Endodermal cell (in vitro differentiated cells): ENCODE results near the gene OCA2. TPM values are rescaled to one million over a fixed set of nuclear protein-coding genes. Genes with fewer than 3 reads are reported as not detected.

Source experiments
- DNase-seq: peaks from one replicate; pipeline ENCODE4 v3.0.0-alpha.2; 2017
- H3K27ac ChIP-seq: 2 replicates; pipeline ENCODE4 v1.5.1; 2013; ENCODE audit warnings: mild to moderate bottlenecking, low read depth, low read length, moderate library complexity
- H3K27me3 ChIP-seq: 2 replicates; pipeline ENCODE4 v1.6.1; 2013; ENCODE audit warnings: mild to moderate bottlenecking, low read length, moderate library complexity; ENCODE audit not compliant: insufficient read depth, control insufficient read depth, poor library complexity, severe bottlenecking
- H3K36me3 ChIP-seq: 2 replicates; pipeline ENCODE4 v1.7.0; 2013; ENCODE audit warnings: mild to moderate bottlenecking, low read length, moderate library complexity; ENCODE audit not compliant: control insufficient read depth, insufficient read depth
- H3K4me1 ChIP-seq: one replicate; pipeline ENCODE4 v1.7.0; 2013; ENCODE audit warnings: low read length; ENCODE audit not compliant: control insufficient read depth, insufficient read depth
- H3K4me3 ChIP-seq: 2 replicates; pipeline ENCODE4 v1.5.1; 2013; ENCODE audit warnings: mild to moderate bottlenecking, low read length, moderate library complexity
- H3K9ac ChIP-seq: 2 replicates; pipeline ENCODE4 v1.6.1; 2013; ENCODE audit warnings: mild to moderate bottlenecking, low read length, moderate library complexity; ENCODE audit not compliant: poor library complexity, severe bottlenecking; ENCODE audit errors: extremely low read depth
- H3K9me3 ChIP-seq: 2 replicates; pipeline ENCODE4 v1.6.1; 2013; ENCODE audit warnings: mild to moderate bottlenecking, low read length, moderate library complexity; ENCODE audit not compliant: control insufficient read depth
- H3K27ac Mint-ChIP-seq: 2 replicates; pipeline ENCODE4 v1.8.0; 2020; ENCODE audit warnings: mixed read lengths
- H3K27me3 Mint-ChIP-seq: 2 replicates; pipeline ENCODE4 v1.8.0; 2021; ENCODE audit warnings: mild to moderate bottlenecking, mixed read lengths; ENCODE audit not compliant: insufficient read depth
- H3K36me3 Mint-ChIP-seq: 2 replicates; pipeline ENCODE4 v1.8.0; 2020; ENCODE audit warnings: low read depth, mixed read lengths
- H3K4me1 Mint-ChIP-seq: 2 replicates; pipeline ENCODE4 v1.8.0; 2020; ENCODE audit warnings: mixed read lengths
- H3K4me3 Mint-ChIP-seq: 2 replicates; pipeline ENCODE4 v1.8.0; 2020; ENCODE audit warnings: mild to moderate bottlenecking, moderate library complexity, mixed read lengths
- H3K9me3 Mint-ChIP-seq: 2 replicates; pipeline ENCODE4 v1.8.0; 2020; ENCODE audit warnings: mild to moderate bottlenecking, mixed read lengths
- WGBS, 2 experiments: methylation state at CpG; one replicate each; pipeline versions ENCODE4 v1.1.5 to v1.1.7; 2013; ENCODE audit warnings: missing lambda C conversion rate in 2 of 2, mixed read lengths in 1 of 2; ENCODE audit not compliant: insufficient coverage in 1 of 2, insufficient read length in 1 of 2; 5-methylcytosine and 5-hydroxymethylcytosine counted together
- total RNA-seq, 2 donors: library from RNA; stranded (reverse); fragmentation: NEBNext Ultra II Directional in 1 of 2; extraction: Animal tissue kit (Norgen Biotek cat#: 25700) in 1 of 2; gene quantifications; 2 replicates in 1 of 2; 3 replicates in 1 of 2; pipeline ENCODE4 v1.2.1, GENCODE V29; 2021
- TF ChIP-seq, protein P1 (sequence below): fragments of 200-600 bp; sonication (generic); conservative IDR thresholded peaks from 2 replicates; pipeline ENCODE4 v1.5.0; 2021; ENCODE audit warnings: antibody characterized with exemption, mild to moderate bottlenecking

Gene OCA2
- total RNA-seq, 2 donors from 2014 or later, result 0.29 to 0.84 TPM

DNA sequence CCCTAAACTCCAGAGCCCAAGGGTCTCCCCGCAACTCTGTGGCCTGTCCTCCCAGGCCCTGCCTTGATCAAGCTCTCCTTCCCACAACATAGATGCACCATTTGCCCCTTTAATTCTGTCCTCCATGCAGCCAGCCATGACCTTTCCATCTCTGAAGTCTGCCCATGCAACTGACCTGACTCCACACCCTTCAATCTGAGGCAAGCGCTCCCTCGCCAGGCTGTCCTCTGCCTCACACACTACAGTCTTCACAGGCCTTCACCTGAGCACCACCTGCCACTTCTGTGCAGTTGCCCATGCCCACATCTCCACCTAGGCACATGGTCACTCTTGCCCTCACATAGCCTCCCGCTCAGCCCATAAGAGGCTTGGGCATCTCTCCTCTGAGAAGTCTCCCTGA is 244.0 kb downstream of the OCA2 start:
- Mint-ChIP-seq H3K9me3 (peaks cover 4% of the 10 kb centered on the region), H3K27ac (no peak overlapping the region), H3K27me3 (peaks cover 4% of the 10 kb centered on the region), H3K4me3 (no peak overlapping the region), H3K4me1 (no peaks in the 10 kb centered on the region), H3K36me3 (no peaks in the 10 kb centered on the region)
- Histone ChIP-seq H3K4me3 (no peak overlapping the region), H3K9me3 (no peaks in the 10 kb centered on the region), H3K27ac (no peak overlapping the region), H3K4me1 (no peaks in the 10 kb centered on the region), H3K9ac (no peak overlapping the region), H3K36me3 (no peaks in the 10 kb centered on the region), H3K27me3 (no peaks in the 10 kb centered on the region)
- DNase-seq, result no peak
- TF ChIP-seq, protein P1, sequence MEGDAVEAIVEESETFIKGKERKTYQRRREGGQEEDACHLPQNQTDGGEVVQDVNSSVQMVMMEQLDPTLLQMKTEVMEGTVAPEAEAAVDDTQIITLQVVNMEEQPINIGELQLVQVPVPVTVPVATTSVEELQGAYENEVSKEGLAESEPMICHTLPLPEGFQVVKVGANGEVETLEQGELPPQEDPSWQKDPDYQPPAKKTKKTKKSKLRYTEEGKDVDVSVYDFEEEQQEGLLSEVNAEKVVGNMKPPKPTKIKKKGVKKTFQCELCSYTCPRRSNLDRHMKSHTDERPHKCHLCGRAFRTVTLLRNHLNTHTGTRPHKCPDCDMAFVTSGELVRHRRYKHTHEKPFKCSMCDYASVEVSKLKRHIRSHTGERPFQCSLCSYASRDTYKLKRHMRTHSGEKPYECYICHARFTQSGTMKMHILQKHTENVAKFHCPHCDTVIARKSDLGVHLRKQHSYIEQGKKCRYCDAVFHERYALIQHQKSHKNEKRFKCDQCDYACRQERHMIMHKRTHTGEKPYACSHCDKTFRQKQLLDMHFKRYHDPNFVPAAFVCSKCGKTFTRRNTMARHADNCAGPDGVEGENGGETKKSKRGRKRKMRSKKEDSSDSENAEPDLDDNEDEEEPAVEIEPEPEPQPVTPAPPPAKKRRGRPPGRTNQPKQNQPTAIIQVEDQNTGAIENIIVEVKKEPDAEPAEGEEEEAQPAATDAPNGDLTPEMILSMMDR, result no peak
- WGBS, 2 experiments, result 93 to 94% methylated on average over 3 to 4 of the region's 4 CpGs

DNA sequence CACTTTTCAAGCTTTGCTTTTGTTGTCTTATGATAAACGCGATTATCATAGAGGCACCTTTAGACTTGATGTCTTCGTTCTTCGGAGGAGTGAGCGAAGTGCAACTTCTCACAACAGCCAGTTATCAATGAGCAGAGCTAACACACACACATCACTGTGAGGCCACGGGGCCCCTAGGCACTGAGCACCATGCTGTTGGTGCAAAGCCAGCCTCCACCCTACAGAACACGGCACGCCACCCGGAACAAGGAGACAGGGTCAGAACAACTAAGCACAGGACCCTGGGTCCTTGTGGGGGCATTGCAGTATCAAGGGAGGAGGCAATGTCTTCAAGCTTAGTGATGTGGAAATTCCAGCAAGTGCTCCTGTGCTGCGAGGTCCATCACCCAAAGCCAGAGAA is 244.5 kb downstream of the OCA2 start:
- Histone ChIP-seq H3K9ac (no peak overlapping the region), H3K4me1 (no peaks in the 10 kb centered on the region), H3K36me3 (no peaks in the 10 kb centered on the region), H3K27me3 (no peaks in the 10 kb centered on the region), H3K4me3 (no peak overlapping the region), H3K27ac (no peak overlapping the region), H3K9me3 (no peaks in the 10 kb centered on the region)
- H3K36me3 Mint-ChIP-seq, result no peaks in the 10 kb centered on the region
- H3K4me3 Mint-ChIP-seq, result no peak overlapping the region
- no peaks in the 10 kb centered on the region for H3K4me1 Mint-ChIP-seq
- WGBS, 2 experiments, result 95 to 96% methylated on average over 10 of the region's 10 CpGs
- H3K27ac Mint-ChIP-seq, result no peak overlapping the region
- DNase-seq, result no peak
- TF ChIP-seq, protein P1, result no peak
- peaks cover 4% of the 10 kb centered on the region for H3K9me3 Mint-ChIP-seq
- H3K27me3 Mint-ChIP-seq, result peaks cover 4% of the 10 kb centered on the region

DNA sequence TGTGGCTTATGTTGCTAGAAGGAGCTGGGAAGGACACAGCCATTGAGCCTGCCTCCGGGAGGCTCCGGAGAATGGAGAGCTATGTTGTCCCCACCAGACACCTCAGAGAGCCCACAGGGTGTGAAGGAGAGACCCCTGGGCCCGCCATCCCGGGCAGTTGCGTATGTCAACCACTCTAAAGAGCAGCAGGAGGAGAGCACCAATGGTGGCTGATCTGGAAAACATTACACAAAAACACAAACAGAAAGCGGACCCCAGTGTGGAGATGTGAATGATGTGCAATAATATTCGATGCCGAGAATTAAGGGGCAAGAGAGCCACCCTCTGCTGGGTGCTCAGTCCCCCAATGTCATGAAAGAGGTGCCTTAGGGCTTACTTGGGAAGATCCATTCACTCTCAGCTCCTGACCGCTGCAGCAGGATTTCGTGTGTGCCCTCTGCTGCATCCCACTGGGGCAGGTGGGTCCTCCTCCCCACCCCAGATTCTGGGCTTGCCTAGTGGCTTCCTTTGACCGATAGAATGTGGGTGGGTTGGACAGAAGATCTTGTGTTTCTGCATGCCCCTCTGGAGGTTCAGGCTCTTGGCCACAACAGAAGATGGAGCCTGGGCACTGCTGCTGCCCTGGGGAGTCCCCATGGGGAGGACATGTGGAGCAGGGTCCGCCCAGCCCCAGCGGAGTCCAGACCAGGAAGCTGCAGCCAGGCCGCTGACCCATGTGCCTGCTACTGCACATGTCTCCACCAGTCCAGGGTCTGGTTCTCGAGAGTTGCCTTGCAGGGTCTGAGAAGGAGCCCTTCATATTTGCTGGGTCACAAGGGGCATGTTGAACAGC is 245.3 kb downstream of the OCA2 start:
- WGBS, 2 experiments, result 89 to 95% methylated on average over 9 to 15 of the region's 15 CpGs
- TF ChIP-seq, protein P1, result no peak
- DNase-seq, result no peak

More for the DNA sequence above, 245.3 kb downstream of the OCA2 start:
- Mint-ChIP-seq H3K27me3 (peaks cover 4% of the 10 kb centered on the region), H3K4me3 (no peak overlapping the region), H3K4me1 (no peaks in the 10 kb centered on the region), H3K36me3 (no peaks in the 10 kb centered on the region), H3K27ac (peak overlapping the region; percentile 35), H3K9me3 (peaks cover 4% of the 10 kb centered on the region)
- no peak overlapping the region for H3K9ac ChIP-seq
- no peaks in the 10 kb centered on the region for H3K36me3 ChIP-seq
- H3K27me3 ChIP-seq, result no peaks in the 10 kb centered on the region
- no peaks in the 10 kb centered on the region for H3K9me3 ChIP-seq
- H3K4me1 ChIP-seq, result no peaks in the 10 kb centered on the region
- no peak overlapping the region for H3K4me3 ChIP-seq
- H3K27ac ChIP-seq, result no peak overlapping the region
